SH-SY5Y (cell line): ENCODE data around the gene CFAP300.

Experiments used
- GATA2 ChIP-seq: IDR thresholded peaks from 2 replicates; pipeline ENCODE4 v1.6.1; 2011; ENCODE audit warnings: mild to moderate bottlenecking, low read depth, low read length
- GATA3 ChIP-seq: IDR thresholded peaks from 2 replicates; pipeline ENCODE4 v1.6.1; 2011; ENCODE audit warnings: low read depth, mild to moderate bottlenecking, low read length, moderate library complexity

GRCh38 chr11:102026217-102026616 is 21.0 kb upstream of the CFAP300 start:
- TF ChIP-seq GATA3: no peak
- no peak for TF ChIP-seq GATA2
